T-cell (primary cell): ENCODE results near the gene CYP2W1. TPM values are rescaled to one million over a fixed set of nuclear protein-coding genes. Genes with fewer than 3 reads are reported as not detected.
A peak's percentile ranks its signal among the peaks of the same experiment; 100 is the strongest.

Experiments used
- ATAC-seq, 4 experiments: fragments of 200-7000 bp in 3 of 4; fragments of 150-1000 bp in 1 of 4; cut with Tn5 transposase; replicated peaks in 1 of 4; 1 replicate in 3 of 4; 2 replicates in 1 of 4; pipeline ENCODE4 v1.10.0; 2021; ENCODE audit warnings: moderate library complexity in 3 of 4, mild to moderate bottlenecking in 2 of 4, moderate number of reproducible peaks in 1 of 4
- CTCF ChIA-PET, 2 donors: fragments of 300-600 bp; sonication (Branson Sonifier 250); formaldehyde crosslinking; loops; one replicate each; lab custom pipeline; 2022; ENCODE audit warnings: antibody characterized with exemption in 2 of 2; lab: Charles Lee
- POLR2A ChIA-PET, 2 donors: fragments of 300-600 bp; sonication (Branson Sonifier 250); formaldehyde crosslinking; loops; one replicate each; lab custom pipeline; 2022; ENCODE audit warnings: antibody characterized with exemption in 2 of 2; lab: Charles Lee
- DNase-seq, 35 experiments: peaks; one replicate each; pipeline versions ENCODE4 v3.0.0 to v3.0.0-alpha.2; 2013 to 2023
- H3K27ac ChIP-seq: one replicate; pipeline ENCODE4 v1.5.1; 2013; ENCODE audit warnings: low read length
- H3K27me3 ChIP-seq, 2 experiments: replicated peaks in 1 of 2; 1 replicate in 1 of 2; 2 replicates in 1 of 2; pipeline versions ENCODE4 v1.6.1 to v1.7.0; 2013; ENCODE audit warnings: low read length in 1 of 2, mixed read lengths in 1 of 2; ENCODE audit not compliant: control insufficient read depth in 2 of 2, insufficient read depth in 2 of 2; ENCODE audit errors: extremely low read depth in 1 of 2
- H3K36me3 ChIP-seq, 2 donors: 1 replicate in 1 of 2; 2 replicates in 1 of 2; pipeline versions ENCODE4 v1.6.1 to v1.7.0; 2013; ENCODE audit warnings: low read length in 1 of 2; ENCODE audit not compliant: control insufficient read depth in 2 of 2, insufficient read depth in 1 of 2; ENCODE audit errors: extremely low read depth in 1 of 2
- H3K4me1 ChIP-seq, 2 experiments: 1 replicate in 1 of 2; 2 replicates in 1 of 2; pipeline versions ENCODE4 v1.6.1 to v1.7.0; 2013; ENCODE audit warnings: low read length in 2 of 2, mixed read lengths in 1 of 2; ENCODE audit not compliant: insufficient read depth in 2 of 2, control insufficient read depth in 1 of 2; ENCODE audit errors: extremely low read depth in 1 of 2
- H3K4me3 ChIP-seq, 2 donors: 1 replicate in 1 of 2; 2 replicates in 1 of 2; pipeline versions ENCODE4 v1.5.1 to v1.7.0; 2013; ENCODE audit warnings: mild to moderate bottlenecking in 2 of 2, low read length in 1 of 2, moderate library complexity in 1 of 2; ENCODE audit not compliant: control insufficient read depth in 1 of 2; ENCODE audit errors: extremely low read depth in 1 of 2
- H3K9me3 ChIP-seq: 2 replicates; pipeline ENCODE4 v1.7.0; 2013
- H3K27ac Mint-ChIP-seq, 2 donors: one replicate each; pipeline ENCODE4 v1.8.0; 2020 to 2021; ENCODE audit warnings: mild to moderate bottlenecking in 2 of 2, mixed read lengths in 2 of 2
- H3K27me3 Mint-ChIP-seq, 2 donors: one replicate each; pipeline ENCODE4 v1.8.0; 2021 to 2022; ENCODE audit warnings: mixed read lengths in 2 of 2
- H3K36me3 Mint-ChIP-seq: one replicate; pipeline ENCODE4 v1.8.0; 2021; ENCODE audit warnings: mixed read lengths
- H3K4me1 Mint-ChIP-seq, 3 donors: one replicate each; pipeline ENCODE4 v1.8.0; 2020 to 2022; ENCODE audit warnings: mixed read lengths in 3 of 3, mild to moderate bottlenecking in 1 of 3
- H3K4me3 Mint-ChIP-seq, 3 donors: one replicate each; pipeline ENCODE4 v1.8.0; 2020 to 2022; ENCODE audit warnings: mild to moderate bottlenecking in 3 of 3, mixed read lengths in 3 of 3, moderate library complexity in 3 of 3
- H3K9me3 Mint-ChIP-seq, 3 donors: one replicate each; pipeline ENCODE4 v1.8.0; 2020 to 2022; ENCODE audit warnings: mixed read lengths in 3 of 3
- WGBS: methylation state at CpG from one replicate; pipeline ENCODE4 v1.1.5; 2013; ENCODE audit warnings: missing lambda C conversion rate; ENCODE audit not compliant: insufficient coverage; 5-methylcytosine and 5-hydroxymethylcytosine counted together
- total RNA-seq, 35 experiments: library from RNA in 6 of 35; stranded (reverse) in 6 of 35; fragments of 120-200 nt in 1 of 35; gene quantifications; one replicate each; pipeline versions ENCODE4 v1.2.1 to v1.2.4 and lab custom pipeline; 2013 to 2026

Gene CYP2W1
- total RNA-seq, 5 donors from 2014 or later (not counting 1 experiment from before 2014, with no cell fraction given), result 0.19 TPM; not detected in 4

- ChIA-PET CTCF (interaction anchor here (0.6 to 1.8 kb wide), 3 partner anchors 17 to 163 kb away, joined by 3 to 11 read pairs (median 6); no protein-coding TSS in a partner anchor), POLR2A (interaction anchor here in 1 of 2 donors (1.2 to 1.5 kb wide), 2 partner anchors 9 to 53 kb away, joined by 3 to 6 read pairs; no protein-coding TSS in a partner anchor)
- no peak for ATAC-seq
These were observed 7.1 kb upstream of the CYP2W1 start for GRCh38 chr7:975702-976473.

DNA sequence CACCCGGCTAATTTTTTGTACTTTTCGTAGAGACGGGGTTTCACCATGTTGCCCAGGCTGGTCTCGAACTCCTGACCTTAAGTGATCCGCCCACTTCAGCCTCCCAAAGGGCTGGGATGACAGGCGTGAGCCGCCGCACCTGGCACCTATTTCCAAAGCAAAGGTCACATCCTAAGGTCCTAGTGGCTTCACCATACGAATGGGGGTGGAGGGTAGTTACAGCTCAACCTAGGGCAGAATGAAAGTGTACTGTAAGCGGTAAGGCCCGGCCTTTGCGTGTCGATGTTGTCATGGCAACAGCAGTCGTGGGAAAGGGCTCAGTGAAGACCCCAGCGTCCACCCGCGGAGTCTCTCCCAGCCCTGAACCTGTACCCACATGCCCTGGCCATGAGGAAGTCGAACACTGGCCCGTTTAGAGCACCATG lies 6.1 kb upstream of the CYP2W1 start:
- Mint-ChIP-seq H3K27me3 (no peaks in the 10 kb centered on the region), H3K27ac (no peak overlapping the region), H3K36me3 (peaks cover 9% of the 10 kb centered on the region), H3K4me1 (peaks cover 21 to 26% (median 25%) of the 10 kb centered on the region in 3 donors), H3K9me3 (no peaks in the 10 kb centered on the region), H3K4me3 (peak overlapping the region; percentile 28 to 93 (median 85))
- Histone ChIP-seq H3K27ac (no peak overlapping the region), H3K9me3 (no peaks in the 10 kb centered on the region), H3K4me1 (peaks cover 8 to 26% of the 10 kb centered on the region in 2 experiments), H3K27me3 (peaks cover 0 to 2% of the 10 kb centered on the region in 2 experiments), H3K4me3 (no peak overlapping the region), H3K36me3 (peaks cover 5 to 12% of the 10 kb centered on the region in 2 donors)
- CTCF ChIA-PET, result no interaction called here
- ATAC-seq, result no peak
- 82% methylated on average over 16 of the region's 19 CpGs for WGBS
- DNase-seq, result no peak
- POLR2A ChIA-PET, result no interaction called here

More at GRCh38 chr7:975702-976473, 7.1 kb upstream of the CYP2W1 start:
- no peak overlapping the region for H3K27ac ChIP-seq
- H3K27me3 Mint-ChIP-seq, result no peaks in the 10 kb centered on the region
- H3K36me3 Mint-ChIP-seq, result peaks cover 15% of the 10 kb centered on the region
- H3K4me3 ChIP-seq, result peak overlapping the region in 1 of 2 donors; percentile 92
- peaks cover 0 to 2% of the 10 kb centered on the region in 2 experiments for H3K27me3 ChIP-seq
- no peaks in the 10 kb centered on the region for H3K9me3 ChIP-seq
- H3K4me1 Mint-ChIP-seq, result peaks cover 28 to 33% (median 32%) of the 10 kb centered on the region in 3 donors
- WGBS, result 47% methylated on average over 23 of the region's 28 CpGs
- H3K4me3 Mint-ChIP-seq, result peak overlapping the region; percentile 28 to 93 (median 85)
- no peaks in the 10 kb centered on the region for H3K9me3 Mint-ChIP-seq
- peaks cover 9 to 21% of the 10 kb centered on the region in 2 donors for H3K36me3 ChIP-seq
- DNase-seq, result no peak
- peaks cover 8 to 31% of the 10 kb centered on the region in 2 experiments for H3K4me1 ChIP-seq
- peak overlapping the region in 1 of 2 donors; percentile 73 for H3K27ac Mint-ChIP-seq

DNA sequence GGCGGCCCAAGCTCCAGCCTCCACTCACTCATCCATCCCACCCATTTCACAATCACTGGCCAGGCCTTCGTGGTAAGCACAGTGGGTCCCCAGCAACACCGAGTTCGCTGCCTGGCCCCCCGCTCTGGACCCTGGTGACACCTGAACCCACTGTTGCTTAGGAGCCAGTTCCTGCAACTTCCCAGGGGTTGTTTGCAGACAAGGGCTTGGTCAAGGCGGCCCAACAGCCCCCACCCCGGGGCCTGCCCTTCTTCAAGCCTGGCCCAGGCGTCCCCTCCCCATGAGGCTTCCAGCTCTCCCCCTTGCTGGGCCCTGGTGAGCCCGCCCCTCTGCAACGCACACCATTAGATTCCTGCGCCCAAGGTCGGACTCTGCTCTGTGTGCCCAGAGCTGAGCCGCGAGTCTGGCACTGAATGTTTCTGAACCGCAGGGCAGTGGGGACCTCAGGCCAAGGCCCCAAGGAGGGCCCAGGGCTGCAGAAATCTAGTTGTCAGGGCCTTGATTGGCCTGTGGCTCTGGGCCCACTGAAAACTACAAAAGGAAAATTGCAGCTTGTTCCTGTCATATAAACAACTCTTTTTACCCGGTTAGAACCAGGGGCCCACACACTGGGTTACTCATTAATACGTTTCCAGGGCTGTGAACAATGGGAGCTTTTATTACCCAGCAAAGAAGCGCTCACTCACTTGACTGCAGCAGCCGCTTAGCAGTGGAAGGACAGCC lies 5.5 kb upstream of the CYP2W1 start:
- WGBS, result 87% methylated on average over 19 of the region's 19 CpGs
- H3K4me3 Mint-ChIP-seq, result no peak overlapping the region
- peaks cover 0 to 6% of the 10 kb centered on the region in 2 donors for H3K36me3 ChIP-seq

DNA sequence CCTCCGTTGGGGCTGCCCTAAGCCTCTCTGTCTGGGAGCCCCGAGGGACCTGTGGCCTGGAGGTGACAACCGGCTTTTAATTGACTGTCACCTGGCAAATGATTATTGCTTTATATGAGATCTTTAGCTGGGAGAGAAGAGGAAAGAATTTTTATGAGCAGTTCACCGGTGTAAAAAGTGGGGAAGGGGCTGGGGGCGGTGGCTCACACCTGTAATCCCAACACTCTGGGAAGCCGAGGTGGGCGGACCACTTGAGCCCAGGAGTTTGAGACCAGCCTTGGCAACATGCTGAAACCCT lies 5.0 kb upstream of the CYP2W1 start:
- peaks cover 11 to 15% (median 15%) of the 10 kb centered on the region in 3 donors for H3K4me1 Mint-ChIP-seq
- ATAC-seq (no peak), DNase-seq (no peak)
- no peaks in the 10 kb centered on the region for H3K9me3 Mint-ChIP-seq
- Histone ChIP-seq H3K36me3 (peaks cover 0 to under 1% of the 10 kb centered on the region in 2 donors), H3K27ac (no peak overlapping the region), H3K4me1 (peaks cover 4 to 24% of the 10 kb centered on the region in 2 experiments), H3K27me3 (peaks cover 0 to 2% of the 10 kb centered on the region in 2 experiments), H3K4me3 (no peak overlapping the region), H3K9me3 (no peaks in the 10 kb centered on the region)
- H3K4me3 Mint-ChIP-seq, result no peak overlapping the region
- POLR2A ChIA-PET, result no interaction called here
- no peak overlapping the region for H3K27ac Mint-ChIP-seq
- H3K27me3 Mint-ChIP-seq, result no peaks in the 10 kb centered on the region
- no peaks in the 10 kb centered on the region for H3K36me3 Mint-ChIP-seq
- CTCF ChIA-PET, result interaction anchor here in 1 of 2 donors (1.1 kb wide), 1 partner anchor 13 kb away, joined by 3 read pairs; no protein-coding TSS in a partner anchor
- WGBS, result 77% methylated on average over 3 of the region's 7 CpGs

More for the DNA sequence above, 5.5 kb upstream of the CYP2W1 start:
- ChIA-PET CTCF (interaction anchor here (0.6 to 1.1 kb wide), 2 partner anchors 13 to 16 kb away, joined by 3 read pairs; no protein-coding TSS in a partner anchor), POLR2A (no interaction called here)
- H3K27ac Mint-ChIP-seq, result no peak overlapping the region
- H3K27me3 Mint-ChIP-seq, result no peaks in the 10 kb centered on the region
- no peak overlapping the region for H3K27ac ChIP-seq
- no peaks in the 10 kb centered on the region for H3K9me3 Mint-ChIP-seq
- DNase-seq (no peak), ATAC-seq (no peak)
- H3K4me3 ChIP-seq, result no peak overlapping the region
- H3K4me1 ChIP-seq, result peaks cover 8 to 24% of the 10 kb centered on the region in 2 experiments
- H3K4me1 Mint-ChIP-seq, result peaks cover 15 to 20% (median 20%) of the 10 kb centered on the region in 3 donors
- H3K9me3 ChIP-seq, result no peaks in the 10 kb centered on the region
- peaks cover 4% of the 10 kb centered on the region for H3K36me3 Mint-ChIP-seq
- peaks cover 0 to 2% of the 10 kb centered on the region in 2 experiments for H3K27me3 ChIP-seq

DNA sequence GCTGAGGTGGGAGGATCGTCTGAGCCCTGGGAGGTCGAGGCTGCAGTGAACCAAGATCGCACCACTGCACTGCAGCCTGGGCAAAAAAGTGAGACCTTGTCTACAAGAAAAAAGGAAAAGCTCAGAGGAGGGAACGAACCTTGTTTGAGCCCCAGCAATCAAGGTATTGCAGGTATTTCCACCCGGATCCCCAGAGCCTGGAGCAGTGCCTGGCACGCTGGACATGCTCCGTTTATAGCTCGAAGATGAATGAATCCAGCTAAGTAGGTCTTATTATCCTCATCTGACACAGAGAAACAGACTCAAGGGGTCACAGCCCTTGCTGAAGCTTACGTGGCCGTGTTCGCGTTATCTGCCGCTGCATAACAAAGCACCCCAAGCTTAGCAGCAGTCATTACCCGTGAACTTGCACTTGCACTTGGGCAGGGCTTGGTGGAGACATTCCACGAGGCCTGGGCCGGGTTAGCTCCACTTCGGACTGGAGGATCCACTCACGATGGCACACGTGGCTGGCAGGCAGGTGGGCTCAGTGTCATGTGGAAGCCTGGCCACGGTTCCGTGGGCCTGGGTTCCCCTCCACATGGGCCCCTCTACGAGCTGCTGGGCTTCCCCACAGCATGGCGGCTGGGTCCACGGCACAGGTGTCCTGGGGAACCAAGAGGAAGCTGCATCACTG lies 4.4 kb upstream of the CYP2W1 start:
- ATAC-seq, result no peak
- H3K27ac ChIP-seq, result no peak overlapping the region
- WGBS, result 86% methylated on average over 24 of the region's 24 CpGs
- no peak for DNase-seq
- Mint-ChIP-seq H3K27me3 (no peaks in the 10 kb centered on the region), H3K4me3 (no peak overlapping the region), H3K36me3 (no peaks in the 10 kb centered on the region), H3K9me3 (no peaks in the 10 kb centered on the region), H3K4me1 (peaks cover 6 to 10% (median 9%) of the 10 kb centered on the region in 3 donors), H3K27ac (no peak overlapping the region)
- no peaks in the 10 kb centered on the region for H3K9me3 ChIP-seq
- peaks cover 3 to 20% of the 10 kb centered on the region in 2 experiments for H3K4me1 ChIP-seq
- ChIA-PET CTCF (interaction anchor here in 1 of 2 donors (1.1 kb wide), 1 partner anchor 12 kb away, joined by 3 read pairs; no protein-coding TSS in a partner anchor), POLR2A (interaction anchor here in 1 of 2 donors (0.6 kb wide), 1 partner anchor 9 kb away, joined by 4 read pairs; no protein-coding TSS in a partner anchor)
- H3K4me3 ChIP-seq, result no peak overlapping the region
- H3K36me3 ChIP-seq, result no peaks in the 10 kb centered on the region
- H3K27me3 ChIP-seq, result peaks cover 0 to 5% of the 10 kb centered on the region in 2 experiments
